Trophoblast cell (in vitro differentiated cells and primary cell): Measurements from ENCODE around the gene RXFP2.

Experiments
- DNase-seq, 2 donors: peaks; one replicate each; pipeline ENCODE4 v3.0.0-alpha.2; 2016
- H2AFZ ChIP-seq: 2 replicates; pipeline ENCODE4 v1.6.1; 2013; ENCODE audit warnings: low read length, moderate library complexity, mild to moderate bottlenecking; ENCODE audit not compliant: insufficient read depth, poor library complexity
- H2AK5ac ChIP-seq: 2 replicates; pipeline ENCODE4 v1.6.1; 2013; ENCODE audit warnings: mild to moderate bottlenecking, low read length
- H2BK120ac ChIP-seq: 2 replicates; pipeline ENCODE4 v1.6.1; 2013; ENCODE audit warnings: low read length, mild to moderate bottlenecking, moderate library complexity; ENCODE audit not compliant: insufficient read depth, poor library complexity
- H2BK12ac ChIP-seq: 2 replicates; pipeline ENCODE4 v1.6.1; 2013; ENCODE audit warnings: mild to moderate bottlenecking, low read length, moderate library complexity
- H2BK5ac ChIP-seq: 2 replicates; pipeline ENCODE4 v1.6.1; 2013; ENCODE audit warnings: low read length, low read depth, moderate library complexity, mild to moderate bottlenecking; ENCODE audit not compliant: poor library complexity
- H3K14ac ChIP-seq: 2 replicates; pipeline ENCODE4 v1.6.1; 2013; ENCODE audit warnings: mild to moderate bottlenecking, low read length
- H3K18ac ChIP-seq: 2 replicates; pipeline ENCODE4 v1.6.1; 2013; ENCODE audit warnings: mild to moderate bottlenecking, low read length
- H3K23ac ChIP-seq: 2 replicates; pipeline ENCODE4 v1.6.1; 2013; ENCODE audit warnings: low read length
- H3K27ac ChIP-seq: 2 replicates; pipeline ENCODE4 v1.5.1; 2013; ENCODE audit warnings: low read depth, mild to moderate bottlenecking, inconsistent platforms, low read length, moderate library complexity
- H3K27me3 ChIP-seq: 2 replicates; pipeline ENCODE4 v1.6.1; 2013; ENCODE audit warnings: inconsistent platforms, mild to moderate bottlenecking, low read length, moderate library complexity; ENCODE audit not compliant: insufficient read depth
- H3K36me3 ChIP-seq, 2 experiments: 1 replicate in 1 of 2; 2 replicates in 1 of 2; pipeline ENCODE4 v1.6.1; 2013; ENCODE audit warnings: low read length in 2 of 2, mild to moderate bottlenecking in 2 of 2, moderate library complexity in 1 of 2; ENCODE audit not compliant: insufficient read depth in 2 of 2, control insufficient read depth in 1 of 2
- H3K4ac ChIP-seq: 2 replicates; pipeline ENCODE4 v1.6.1; 2013; ENCODE audit warnings: low read depth, mild to moderate bottlenecking, low read length, moderate library complexity
- H3K4me1 ChIP-seq, 2 experiments: 1 replicate in 1 of 2; 2 replicates in 1 of 2; pipeline ENCODE4 v1.6.1; 2013; ENCODE audit warnings: low read length in 2 of 2, mild to moderate bottlenecking in 2 of 2, moderate library complexity in 1 of 2; ENCODE audit not compliant: insufficient read depth in 2 of 2, control insufficient read depth in 1 of 2
- H3K4me2 ChIP-seq: 2 replicates; pipeline ENCODE4 v1.6.1; 2013; ENCODE audit warnings: inconsistent platforms, mild to moderate bottlenecking, low read length, moderate library complexity
- H3K4me3 ChIP-seq: 2 replicates; pipeline ENCODE4 v1.5.1; 2013; ENCODE audit warnings: mild to moderate bottlenecking, low read depth, low read length, inconsistent platforms
- H3K79me1 ChIP-seq: one replicate; pipeline ENCODE4 v1.6.1; 2013; ENCODE audit warnings: low read length
- H3K79me2 ChIP-seq: 2 replicates; pipeline ENCODE4 v1.6.1; 2013; ENCODE audit warnings: low read length, mild to moderate bottlenecking; ENCODE audit not compliant: control insufficient read depth, insufficient read depth, poor library complexity
- H3K9ac ChIP-seq: 2 replicates; pipeline ENCODE4 v1.6.1; 2013; ENCODE audit warnings: mild to moderate bottlenecking, low read length
- H3K9me3 ChIP-seq: 2 replicates; pipeline ENCODE4 v1.6.1; 2013; ENCODE audit warnings: low read depth, mild to moderate bottlenecking, control low read depth, inconsistent platforms, low read length; ENCODE audit not compliant: insufficient read depth
- H4K12ac ChIP-seq: 2 replicates; pipeline ENCODE4 v1.6.1; 2013; ENCODE audit warnings: low read depth, mild to moderate bottlenecking, low read length, moderate library complexity
- H4K8ac ChIP-seq: 2 replicates; pipeline ENCODE4 v1.6.1; 2013; ENCODE audit warnings: low read depth, mild to moderate bottlenecking, low read length, moderate library complexity
- H4K91ac ChIP-seq: one replicate; pipeline ENCODE4 v1.6.1; 2013; ENCODE audit warnings: low read depth, mild to moderate bottlenecking, low read length, moderate library complexity
- WGBS: extraction: QIAGEN DNeasy Blood & Tissue Kit; methylation state at CpG from one replicate; pipeline ENCODE4 v1.1.7; 2013; ENCODE audit warnings: missing lambda C conversion rate; ENCODE audit not compliant: insufficient read length, insufficient coverage; ENCODE audit errors: extremely low coverage; 5-methylcytosine and 5-hydroxymethylcytosine counted together

RXFP2 gene

GRCh38 chr13:31815361-31816144, 76.2 kb downstream of the RXFP2 start:
- no peak overlapping the region for H2AK5ac ChIP-seq
- no CpG with 5 or more reads among the region's 1 CpG for WGBS
- H2BK120ac ChIP-seq = no peak overlapping the region
- H2BK5ac ChIP-seq = no peak overlapping the region
- H3K4me2 ChIP-seq = no peak overlapping the region
- H3K4me1 ChIP-seq = no peaks in the 10 kb centered on the region
- H4K12ac ChIP-seq = no peak overlapping the region
- peaks cover 5% of the 10 kb centered on the region for H3K9me3 ChIP-seq
- H4K8ac ChIP-seq = no peak overlapping the region
- no peak overlapping the region for H3K4me3 ChIP-seq
- H3K4ac ChIP-seq = no peak overlapping the region
- H3K79me1 ChIP-seq = no peaks in the 10 kb centered on the region
- no peak overlapping the region for H4K91ac ChIP-seq
- H3K14ac ChIP-seq = no peak overlapping the region
- no peak overlapping the region for H2BK12ac ChIP-seq
- H3K27me3 ChIP-seq = no peaks in the 10 kb centered on the region
- DNase-seq = no peak
- no peak overlapping the region for H2AFZ ChIP-seq
- H3K27ac ChIP-seq = no peak overlapping the region
- H3K23ac ChIP-seq = no peak overlapping the region
- no peaks in the 10 kb centered on the region for H3K36me3 ChIP-seq
- H3K18ac ChIP-seq = no peak overlapping the region
- H3K79me2 ChIP-seq = no peaks in the 10 kb centered on the region
- no peak overlapping the region for H3K9ac ChIP-seq

- H3K79me1 ChIP-seq = no peaks in the 10 kb centered on the region
- no peaks in the 10 kb centered on the region for H3K79me2 ChIP-seq
- no peaks in the 10 kb centered on the region for H3K4me1 ChIP-seq
- no peak overlapping the region for H3K4me3 ChIP-seq
- no peak overlapping the region for H2AK5ac ChIP-seq
- no peak overlapping the region for H3K23ac ChIP-seq
- DNase-seq = no peak
- H3K9me3 ChIP-seq = peaks cover 2% of the 10 kb centered on the region
- no peak overlapping the region for H2AFZ ChIP-seq
- H2BK12ac ChIP-seq = no peak overlapping the region
- H3K27ac ChIP-seq = no peak overlapping the region
- H2BK5ac ChIP-seq = no peak overlapping the region
- H4K91ac ChIP-seq = no peak overlapping the region
- H4K8ac ChIP-seq = no peak overlapping the region
- H3K27me3 ChIP-seq = no peaks in the 10 kb centered on the region
- no peak overlapping the region for H4K12ac ChIP-seq
- H3K9ac ChIP-seq = no peak overlapping the region
- no peak overlapping the region for H3K4me2 ChIP-seq
- H2BK120ac ChIP-seq = no peak overlapping the region
- no peak overlapping the region for H3K14ac ChIP-seq
- H3K18ac ChIP-seq = no peak overlapping the region
- no peaks in the 10 kb centered on the region for H3K36me3 ChIP-seq
- no peak overlapping the region for H3K4ac ChIP-seq
Measured at GRCh38 chr13:31818236-31818635, 78.9 kb downstream of the RXFP2 start.

DNA sequence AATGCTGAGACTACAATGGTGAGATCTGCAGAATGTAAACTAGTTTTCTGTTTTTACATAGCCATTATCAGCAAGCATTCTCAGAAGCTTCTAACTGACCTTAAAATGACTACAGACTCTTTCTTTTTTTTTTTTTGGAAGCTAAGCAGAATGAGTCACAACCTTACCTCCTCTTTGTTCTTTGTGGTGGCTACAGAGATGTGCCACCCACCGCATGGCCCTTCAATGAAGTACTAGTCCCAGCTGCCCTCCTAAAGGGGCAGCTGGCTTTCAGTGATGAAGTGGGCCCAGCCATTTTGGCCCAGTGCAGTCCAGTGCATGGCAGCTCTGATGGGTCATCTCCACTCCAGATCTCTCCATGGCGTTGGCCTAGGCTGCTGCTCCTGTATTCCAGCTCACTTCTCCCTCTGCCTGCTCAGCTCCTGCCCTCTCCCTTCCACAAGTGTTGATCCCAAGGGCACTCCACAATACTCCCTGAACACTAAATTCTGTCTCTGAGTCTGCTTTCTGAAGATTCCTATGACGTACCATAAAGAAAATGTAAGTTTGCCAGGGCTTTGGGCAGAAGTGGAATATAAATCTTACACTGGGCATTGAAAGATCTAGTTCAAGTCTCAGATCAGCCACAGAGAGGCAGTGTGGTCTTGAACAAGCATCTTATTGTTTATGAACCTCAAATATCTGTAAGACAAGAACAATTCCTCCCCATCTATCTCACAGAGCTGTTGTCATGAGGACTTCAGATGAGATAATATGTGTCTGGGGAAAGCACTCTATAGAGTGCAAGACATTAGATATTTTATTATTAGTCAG, 85.6 kb downstream of the RXFP2 start:
- no peak overlapping the region for H3K4me2 ChIP-seq
- H2BK12ac ChIP-seq = no peak overlapping the region
- H4K91ac ChIP-seq = no peak overlapping the region
- H2AFZ ChIP-seq = no peak overlapping the region
- no peaks in the 10 kb centered on the region for H3K9me3 ChIP-seq
- H2AK5ac ChIP-seq = no peak overlapping the region
- peaks cover 0 to 2% of the 10 kb centered on the region in 2 experiments for H3K4me1 ChIP-seq
- no peak overlapping the region for H3K14ac ChIP-seq
- H4K8ac ChIP-seq = no peak overlapping the region
- DNase-seq = peak in 1 of 2 donors; percentile 4
- H3K79me1 ChIP-seq = no peaks in the 10 kb centered on the region
- H3K27me3 ChIP-seq = no peaks in the 10 kb centered on the region
- no peak overlapping the region for H3K4me3 ChIP-seq
- H2BK120ac ChIP-seq = no peak overlapping the region
- H3K23ac ChIP-seq = no peak overlapping the region
- H3K79me2 ChIP-seq = no peaks in the 10 kb centered on the region
- WGBS = no CpG with 5 or more reads among the region's 3 CpGs
- H3K36me3 ChIP-seq = no peaks in the 10 kb centered on the region
- no peak overlapping the region for H3K18ac ChIP-seq
- H3K9ac ChIP-seq = no peak overlapping the region
- H4K12ac ChIP-seq = no peak overlapping the region
- H2BK5ac ChIP-seq = no peak overlapping the region
- H3K27ac ChIP-seq = no peak overlapping the region
- no peak overlapping the region for H3K4ac ChIP-seq

GRCh38 chr13:31826521-31826920, 87.2 kb downstream of the RXFP2 start:
- H3K4ac ChIP-seq = no peak overlapping the region
- H2BK12ac ChIP-seq = no peak overlapping the region
- H4K91ac ChIP-seq = no peak overlapping the region
- H3K14ac ChIP-seq = no peak overlapping the region
- H3K23ac ChIP-seq = no peak overlapping the region
- no peak overlapping the region for H2AFZ ChIP-seq
- H3K4me2 ChIP-seq = no peak overlapping the region
- no peak for DNase-seq
- no peak overlapping the region for H2BK120ac ChIP-seq
- no peaks in the 10 kb centered on the region for H3K9me3 ChIP-seq
- H3K18ac ChIP-seq = no peak overlapping the region
- H3K9ac ChIP-seq = no peak overlapping the region
- H3K4me1 ChIP-seq = peaks cover 0 to 2% of the 10 kb centered on the region in 2 experiments
- H3K79me1 ChIP-seq = no peaks in the 10 kb centered on the region
- H2BK5ac ChIP-seq = no peak overlapping the region
- no peak overlapping the region for H4K12ac ChIP-seq
- H3K27ac ChIP-seq = no peak overlapping the region
- no peak overlapping the region for H4K8ac ChIP-seq
- H3K4me3 ChIP-seq = no peak overlapping the region
- H3K79me2 ChIP-seq = no peaks in the 10 kb centered on the region
- no peaks in the 10 kb centered on the region for H3K27me3 ChIP-seq
- no peak overlapping the region for H2AK5ac ChIP-seq
- H3K36me3 ChIP-seq = no peaks in the 10 kb centered on the region
- no CpG with 5 or more reads among the region's 4 CpGs for WGBS
